ENCODE data around the gene AMZ1.
A peak's percentile ranks its signal among the peaks of the same experiment; 100 is the strongest.
"Not testable (repeated sequence)": the region's sequence is repeated elsewhere in the genome, so short reads cannot be mapped to it uniquely, and the experiment has no call there.

AMZ1 gene

DNA sequence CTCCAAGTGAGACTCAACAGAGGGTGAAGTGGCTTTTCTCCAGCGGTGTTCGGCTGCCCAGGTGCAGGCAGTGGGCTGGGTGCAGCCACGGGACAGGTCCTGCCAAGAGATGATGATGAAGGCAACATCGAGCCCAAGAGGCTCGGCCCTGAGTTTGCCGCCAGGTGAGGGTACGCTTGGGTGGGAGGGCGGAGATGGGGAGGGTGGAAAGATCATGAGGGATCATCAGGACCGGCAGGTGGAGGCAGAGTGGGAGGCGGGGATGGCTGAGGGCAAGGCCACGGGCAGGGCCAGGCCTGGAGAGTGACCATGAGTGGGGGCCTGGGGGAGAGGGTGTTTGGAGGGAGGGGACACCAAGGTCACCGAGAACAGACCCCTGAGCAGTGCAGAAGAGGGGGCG is 17.8 kb upstream of the AMZ1 start:
- no peak for DNase-seq

DNA sequence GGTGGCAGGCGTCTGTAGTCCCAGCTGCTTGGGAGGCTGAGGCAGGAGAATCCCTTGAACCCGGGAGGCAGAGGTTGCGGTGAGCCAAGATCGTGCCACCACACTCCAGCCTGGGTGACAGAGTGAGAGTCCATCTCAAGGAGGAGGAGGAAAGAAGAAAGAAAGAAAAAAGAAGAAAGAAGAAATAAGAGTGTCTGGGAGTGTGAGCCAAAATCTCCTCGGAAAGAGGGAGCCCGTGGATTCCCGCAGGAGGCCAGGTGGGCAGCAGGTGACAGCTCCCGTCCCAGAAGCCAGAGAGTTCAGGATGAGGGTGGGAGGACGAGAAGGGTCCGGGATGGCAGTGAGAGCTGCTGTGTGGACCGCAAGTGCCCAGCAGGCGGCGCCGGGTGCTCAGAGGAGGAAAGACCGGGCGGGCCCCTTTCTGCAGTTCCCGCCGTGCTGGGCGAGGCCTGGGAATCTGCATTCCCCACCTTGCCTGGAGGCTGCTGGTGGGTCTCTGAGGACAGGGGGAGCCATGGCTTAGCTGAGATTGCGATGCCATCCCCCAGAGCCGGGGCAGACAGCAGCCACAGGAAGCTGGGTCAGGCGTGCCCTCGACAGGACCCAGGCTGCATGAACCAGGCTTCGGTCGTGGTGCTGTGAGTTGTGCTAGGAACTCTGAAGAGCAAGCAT is 17.1 kb upstream of the AMZ1 start:
- DNase-seq: peak; percentile 88

DNA sequence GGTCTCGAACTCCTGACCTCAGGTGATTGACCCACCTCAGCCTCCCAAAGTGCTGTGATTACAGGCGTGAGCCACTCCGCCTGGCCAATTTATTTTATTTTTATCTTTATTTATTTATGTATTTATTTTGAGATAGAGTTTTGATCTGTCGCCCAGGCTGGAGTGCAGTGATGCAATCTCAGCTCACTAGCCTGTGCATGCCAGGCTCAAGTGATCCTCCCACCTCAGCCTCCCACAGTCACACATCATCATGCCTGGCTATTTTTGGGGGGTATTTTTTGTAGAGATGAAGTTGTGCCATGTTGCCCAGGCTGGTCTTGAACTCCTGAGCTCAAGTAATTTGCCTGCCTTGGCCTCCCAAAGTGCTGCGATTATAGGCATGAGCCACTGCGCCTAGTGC is 14.8 kb upstream of the AMZ1 start:
- not testable (repeated sequence) for DNase-seq

- DNase-seq: no peak
Measured at GRCh38 chr7:2673934-2674333, 14.1 kb upstream of the AMZ1 start.

GRCh38 chr7:2675256-2675764 is 12.7 kb upstream of the AMZ1 start:
- DNase-seq: no peak

- DNase-seq: not testable (repeated sequence)
Measured at GRCh38 chr7:2676576-2676975, 11.4 kb upstream of the AMZ1 start.

DNA sequence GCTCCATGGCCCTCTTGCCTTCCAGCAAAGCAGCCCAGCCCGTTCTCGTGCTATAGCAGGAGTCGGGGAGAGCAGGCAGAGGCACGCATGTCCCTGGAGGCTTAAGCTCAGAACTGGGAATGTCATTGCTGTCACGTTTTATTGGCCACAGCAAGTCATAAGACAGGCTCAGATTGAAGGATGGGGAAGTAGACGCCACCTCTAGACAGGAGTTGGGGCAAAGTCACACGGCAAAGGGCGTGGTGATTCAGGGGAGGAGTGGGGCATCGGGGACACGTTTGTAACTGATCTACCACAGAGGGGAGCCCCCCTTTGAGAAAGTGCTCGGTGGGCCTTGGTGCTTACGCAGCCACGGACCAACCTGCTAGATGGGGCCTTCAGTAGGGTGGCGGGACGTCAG is 9.5 kb upstream of the AMZ1 start:
- not testable (repeated sequence) for DNase-seq

GRCh38 chr7:2679135-2680127 is 8.6 kb upstream of the AMZ1 start:
- DNase-seq: peak; percentile 41

DNA sequence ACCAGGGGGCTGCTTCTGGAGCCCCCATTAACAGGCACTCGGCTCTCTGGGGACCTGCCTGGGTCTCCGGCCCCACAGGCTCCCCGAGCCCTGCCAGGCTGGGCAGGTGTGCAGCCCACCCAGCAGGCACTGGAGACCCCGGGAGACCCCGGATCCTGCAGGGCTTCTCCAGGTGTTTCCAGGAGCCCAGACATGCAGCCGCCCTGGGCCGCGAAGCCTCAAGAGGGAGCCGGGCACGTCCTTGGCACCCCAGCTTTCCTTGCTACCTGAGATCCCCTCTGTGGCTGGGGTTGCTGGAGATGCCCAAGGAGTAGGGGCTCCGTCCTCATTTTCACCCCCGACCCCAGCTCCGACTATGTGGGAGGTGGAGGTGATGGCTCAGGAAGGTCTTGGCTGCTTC is 7.7 kb upstream of the AMZ1 start:
- DNase-seq: peak; percentile 43

- DNase-seq: peak; percentile 89
Measured at GRCh38 chr7:2680792-2681490, 7.1 kb upstream of the AMZ1 start.

- DNase-seq: no peak
Measured at GRCh38 chr7:2681929-2682799, 5.8 kb upstream of the AMZ1 start.

DNA sequence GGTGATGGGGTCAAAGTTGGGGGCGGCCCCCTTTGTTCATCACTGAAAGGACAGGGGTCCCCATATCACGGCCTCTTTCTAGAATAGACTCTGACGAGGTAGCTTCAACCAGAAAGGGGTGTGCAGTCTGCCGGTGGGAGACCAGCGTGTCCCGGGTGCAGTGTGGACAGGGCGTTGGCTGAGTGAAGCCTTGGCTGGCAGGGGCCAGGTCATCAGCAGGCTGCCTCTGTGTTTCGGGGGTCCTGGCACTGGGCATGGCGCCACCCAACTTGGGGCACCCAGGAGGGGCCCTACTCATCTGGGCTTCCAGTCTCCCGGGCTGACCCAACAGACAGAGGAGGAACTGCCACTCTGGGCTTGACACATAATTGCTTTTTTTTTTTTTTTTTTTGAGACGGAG is 3.5 kb upstream of the AMZ1 start:
- DNase-seq: no peak

GRCh38 chr7:2686101-2686500 is 1.9 kb upstream of the AMZ1 start:
- no peak for DNase-seq

- DNase-seq: peak; percentile 90
Measured at GRCh38 chr7:2687338-2687869, 598 bp upstream of the AMZ1 start.

GRCh38 chr7:2688409-2689342 is 674 bp downstream of the AMZ1 start:
- peak; percentile 60 for DNase-seq

GRCh38 chr7:2689343-2689847 is 1.4 kb downstream of the AMZ1 start:
- DNase-seq: no peak

DNA sequence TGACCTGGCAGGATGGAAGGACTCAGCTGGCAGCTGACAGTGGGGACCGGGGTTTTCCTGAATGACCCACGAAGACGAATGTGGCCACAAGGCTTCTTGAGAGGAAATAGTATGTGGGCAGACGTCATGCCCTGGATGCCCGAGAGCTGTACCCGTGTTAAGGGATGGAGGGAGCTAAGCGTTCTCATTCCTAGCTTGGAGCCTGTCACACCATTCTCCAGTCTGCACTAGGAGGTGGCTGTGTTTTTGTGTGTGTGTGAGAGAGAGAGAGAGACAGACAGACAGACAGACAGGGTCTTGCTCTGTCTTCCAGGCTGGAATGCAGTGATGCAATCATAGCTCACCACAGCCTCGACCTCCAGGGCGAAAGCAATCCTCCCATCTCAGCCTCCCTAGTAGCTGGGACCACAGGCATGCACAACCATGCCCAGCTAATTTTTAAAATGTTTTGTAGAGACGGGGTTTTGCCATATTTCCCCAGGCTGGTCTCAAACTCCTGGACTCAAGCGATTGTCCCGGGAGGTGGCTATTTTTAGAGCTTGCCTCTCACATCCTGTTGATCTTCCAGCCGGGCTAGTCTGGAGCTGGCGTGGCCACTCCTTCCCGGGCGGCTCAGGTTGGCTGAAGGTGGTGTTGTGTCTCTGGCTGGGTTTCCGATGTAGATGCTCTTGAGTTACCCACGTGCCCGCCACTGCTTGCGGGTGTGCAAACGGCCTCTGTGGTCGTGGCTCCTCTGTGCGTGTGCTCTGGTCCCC is 2.1 kb downstream of the AMZ1 start:
- DNase-seq: peak; percentile 51

GRCh38 chr7:2691011-2691707 is 3.2 kb downstream of the AMZ1 start:
- no peak for DNase-seq

DNA sequence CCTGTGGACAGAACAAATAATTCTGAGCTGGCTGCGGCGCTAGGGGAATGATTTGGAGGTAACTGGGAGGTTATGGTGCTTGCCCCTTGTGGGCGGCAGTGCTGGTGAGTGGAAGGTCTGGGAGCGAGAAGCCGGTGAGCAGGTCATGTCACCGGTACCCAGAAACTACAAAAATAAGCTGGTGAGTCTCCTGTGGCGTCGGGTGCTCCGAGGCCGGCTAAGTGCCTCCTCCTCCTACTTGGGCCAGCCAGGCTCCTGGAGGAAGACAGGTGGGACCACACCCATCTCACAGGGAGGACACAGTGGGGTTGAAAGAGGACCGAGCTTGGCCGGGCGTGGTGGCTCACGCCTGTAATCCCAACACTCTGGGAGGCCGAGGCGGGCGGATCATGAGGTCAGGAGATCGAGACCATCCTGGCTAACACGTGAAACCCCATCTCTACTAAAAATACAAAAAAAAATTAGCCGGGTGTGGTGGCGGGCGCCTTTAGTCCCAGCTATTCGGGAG is 4.0 kb downstream of the AMZ1 start:
- not testable (repeated sequence) for DNase-seq
